H9 (cell line): ENCODE results near the gene ZNF837. TPM values are rescaled to one million over a fixed set of nuclear protein-coding genes. Genes with fewer than 3 reads are reported as not detected.
A peak's percentile ranks its signal among the peaks of the same experiment; 100 is the strongest.

ENCODE experiments used
- DNase-seq: peaks from one replicate; pipeline ENCODE4 v3.0.0-alpha.2; 2017
- H2AFZ ChIP-seq: one replicate; pipeline ENCODE4 v1.6.1; 2013; ENCODE audit warnings: mild to moderate bottlenecking, low read length, control low read depth, moderate library complexity
- H2AK5ac ChIP-seq: 2 replicates; pipeline ENCODE4 v1.6.1; 2013; ENCODE audit warnings: low read length, control low read depth, mixed read lengths; ENCODE audit not compliant: insufficient read length
- H2BK120ac ChIP-seq: one replicate; pipeline ENCODE4 v1.6.1; 2013; ENCODE audit warnings: low read depth, mild to moderate bottlenecking, low read length, control low read depth, inconsistent platforms; ENCODE audit not compliant: poor library complexity, severe bottlenecking
- H2BK12ac ChIP-seq: 2 replicates; pipeline ENCODE4 v1.6.1; 2013; ENCODE audit warnings: low read length, control low read depth, mixed read lengths, low read depth; ENCODE audit not compliant: insufficient read length
- H2BK15ac ChIP-seq: 2 replicates; pipeline ENCODE4 v1.6.1; 2013; ENCODE audit warnings: low read depth, low read length, control low read depth
- H2BK20ac ChIP-seq: one replicate; pipeline ENCODE4 v1.6.1; 2013; ENCODE audit warnings: low read depth, mild to moderate bottlenecking, low read length, control low read depth, inconsistent platforms; ENCODE audit not compliant: poor library complexity, severe bottlenecking
- H2BK5ac ChIP-seq: 2 replicates; pipeline ENCODE4 v1.6.1; 2013; ENCODE audit warnings: low read length, control low read depth, mixed read lengths; ENCODE audit not compliant: insufficient read length
- H3K14ac ChIP-seq: 2 replicates; pipeline ENCODE4 v1.6.1; 2013; ENCODE audit warnings: low read length, control low read depth; ENCODE audit not compliant: insufficient read depth
- H3K18ac ChIP-seq: 2 replicates; pipeline ENCODE4 v1.6.1; 2013; ENCODE audit warnings: low read depth, mild to moderate bottlenecking, mixed read lengths, low read length, control low read depth; ENCODE audit not compliant: insufficient read length
- H3K23ac ChIP-seq: 2 replicates; pipeline ENCODE4 v1.6.1; 2013; ENCODE audit warnings: low read length, control low read depth, mixed read lengths, low read depth; ENCODE audit not compliant: insufficient read length
- H3K23me2 ChIP-seq: 2 replicates; pipeline ENCODE4 v1.6.1; 2013; ENCODE audit warnings: low read depth, mild to moderate bottlenecking, mixed read lengths, low read length, control low read depth; ENCODE audit not compliant: insufficient read length, poor library complexity, severe bottlenecking
- H3K27ac ChIP-seq: 2 replicates; pipeline ENCODE4 v1.5.1; 2013; ENCODE audit warnings: low read length, control low read depth, mixed read lengths, low read depth; ENCODE audit not compliant: insufficient read length
- H3K27me3 ChIP-seq: 2 replicates; pipeline ENCODE4 v1.6.1; 2013; ENCODE audit warnings: low read length, control low read depth, inconsistent platforms; ENCODE audit not compliant: insufficient read depth
- H3K4ac ChIP-seq: 2 replicates; pipeline ENCODE4 v1.6.1; 2013; ENCODE audit warnings: low read depth, mild to moderate bottlenecking, control low read depth, inconsistent platforms, low read length, moderate library complexity
- H3K4me1 ChIP-seq: 2 replicates; pipeline ENCODE4 v1.6.1; 2013; ENCODE audit warnings: low read length, control low read depth, inconsistent platforms; ENCODE audit not compliant: insufficient read depth
- H3K4me2 ChIP-seq: 2 replicates; pipeline ENCODE4 v1.6.1; 2013; ENCODE audit warnings: low read length, control low read depth, mixed read lengths; ENCODE audit not compliant: insufficient read length, insufficient read depth
- H3K56ac ChIP-seq: 2 replicates; pipeline ENCODE4 v1.6.1; 2013; ENCODE audit warnings: low read depth, mild to moderate bottlenecking, mixed read lengths, low read length, control low read depth; ENCODE audit not compliant: insufficient read length
- H3K79me1 ChIP-seq: 2 replicates; pipeline ENCODE4 v1.6.1; 2013; ENCODE audit warnings: low read depth, mild to moderate bottlenecking, moderate library complexity, low read length, control low read depth, inconsistent platforms; ENCODE audit not compliant: insufficient read depth, poor library complexity, severe bottlenecking
- H3K79me2 ChIP-seq: 2 replicates; pipeline ENCODE4 v1.6.1; 2013; ENCODE audit warnings: low read length, control low read depth, inconsistent platforms; ENCODE audit not compliant: insufficient read depth
- H3K9ac ChIP-seq: 2 replicates; pipeline ENCODE4 v1.6.1; 2013; ENCODE audit warnings: low read length, control low read depth, mixed read lengths; ENCODE audit not compliant: insufficient read length; ENCODE audit errors: extremely low read depth
- H3K9me3 ChIP-seq: one replicate; pipeline ENCODE4 v1.6.1; 2013; ENCODE audit warnings: low read depth, low read length, inconsistent platforms; ENCODE audit not compliant: control insufficient read depth
- H3T11ph ChIP-seq: one replicate; pipeline ENCODE4 v1.6.1; 2013; ENCODE audit warnings: mild to moderate bottlenecking, low read length, control low read depth, inconsistent platforms
- H4K20me1 ChIP-seq: one replicate; pipeline ENCODE4 v1.6.1; 2013; ENCODE audit not compliant: control insufficient read depth, insufficient read length, insufficient read depth
- H4K5ac ChIP-seq: 2 replicates; pipeline ENCODE4 v1.6.1; 2013; ENCODE audit warnings: low read depth, mild to moderate bottlenecking, mixed read lengths, low read length, control low read depth; ENCODE audit not compliant: insufficient read length
- H4K8ac ChIP-seq: replicated peaks from 2 replicates; pipeline ENCODE4 v1.6.1; 2013; ENCODE audit warnings: low read length, control low read depth, mixed read lengths, low read depth; ENCODE audit not compliant: insufficient read length
- H4K91ac ChIP-seq: 2 replicates; pipeline ENCODE4 v1.6.1; 2013; ENCODE audit warnings: low read depth, mild to moderate bottlenecking, moderate library complexity, mixed read lengths, low read length, control low read depth; ENCODE audit not compliant: insufficient read length
- H3K27ac Mint-ChIP-seq, 3 experiments: 2 replicates in 2 of 3; 3 replicates in 1 of 3; pipeline ENCODE4 v1.8.0; 2020 to 2021; ENCODE audit warnings: mixed read lengths in 3 of 3, mild to moderate bottlenecking in 1 of 3, moderate library complexity in 1 of 3
- H3K27me3 Mint-ChIP-seq: 2 replicates; pipeline ENCODE4 v1.8.0; 2021; ENCODE audit warnings: low read depth, mild to moderate bottlenecking, moderate library complexity, mixed read lengths
- H3K36me3 Mint-ChIP-seq, 3 experiments: 2 replicates in 2 of 3; 3 replicates in 1 of 3; pipeline ENCODE4 v1.8.0; 2020 to 2021; ENCODE audit warnings: low read depth in 3 of 3, mixed read lengths in 3 of 3; ENCODE audit not compliant: insufficient read depth in 1 of 3
- H3K4me1 Mint-ChIP-seq, 2 experiments: 2 replicates each; pipeline ENCODE4 v1.8.0; 2020; ENCODE audit warnings: mixed read lengths in 2 of 2
- H3K4me3 Mint-ChIP-seq, 2 experiments: 2 replicates in 1 of 2; 3 replicates in 1 of 2; pipeline ENCODE4 v1.8.0; 2020 to 2021; ENCODE audit warnings: mild to moderate bottlenecking in 2 of 2, mixed read lengths in 2 of 2, moderate library complexity in 1 of 2
- H3K9me3 Mint-ChIP-seq, 2 experiments: 2 replicates in 1 of 2; 3 replicates in 1 of 2; pipeline ENCODE4 v1.8.0; 2020; ENCODE audit warnings: mild to moderate bottlenecking in 2 of 2, mixed read lengths in 2 of 2, moderate library complexity in 1 of 2
- WGBS: extraction: QIAGEN DNeasy Blood & Tissue Kit; methylation state at CpG from one replicate; pipeline ENCODE4 v1.1.7; 2013; ENCODE audit warnings: missing lambda C conversion rate, low lambda C conversion rate, mixed read lengths; ENCODE audit not compliant: insufficient read length; ENCODE audit errors: extremely low coverage; 5-methylcytosine and 5-hydroxymethylcytosine counted together
- total RNA-seq: library from RNA; stranded (reverse); gene quantifications from 2 replicates; pipeline ENCODE4 v1.2.1, GENCODE V29; 2021
- TF ChIP-seq, protein P1 (sequence below): fragments of 200-600 bp; sonication (generic); conservative IDR thresholded peaks from 3 replicates; pipeline ENCODE4 v1.8.0; 2021; ENCODE audit warnings: antibody characterized with exemption, mild to moderate bottlenecking

Gene ZNF837
- total RNA-seq, 1 experiment from 2014 or later, result 3.4 TPM

DNA sequence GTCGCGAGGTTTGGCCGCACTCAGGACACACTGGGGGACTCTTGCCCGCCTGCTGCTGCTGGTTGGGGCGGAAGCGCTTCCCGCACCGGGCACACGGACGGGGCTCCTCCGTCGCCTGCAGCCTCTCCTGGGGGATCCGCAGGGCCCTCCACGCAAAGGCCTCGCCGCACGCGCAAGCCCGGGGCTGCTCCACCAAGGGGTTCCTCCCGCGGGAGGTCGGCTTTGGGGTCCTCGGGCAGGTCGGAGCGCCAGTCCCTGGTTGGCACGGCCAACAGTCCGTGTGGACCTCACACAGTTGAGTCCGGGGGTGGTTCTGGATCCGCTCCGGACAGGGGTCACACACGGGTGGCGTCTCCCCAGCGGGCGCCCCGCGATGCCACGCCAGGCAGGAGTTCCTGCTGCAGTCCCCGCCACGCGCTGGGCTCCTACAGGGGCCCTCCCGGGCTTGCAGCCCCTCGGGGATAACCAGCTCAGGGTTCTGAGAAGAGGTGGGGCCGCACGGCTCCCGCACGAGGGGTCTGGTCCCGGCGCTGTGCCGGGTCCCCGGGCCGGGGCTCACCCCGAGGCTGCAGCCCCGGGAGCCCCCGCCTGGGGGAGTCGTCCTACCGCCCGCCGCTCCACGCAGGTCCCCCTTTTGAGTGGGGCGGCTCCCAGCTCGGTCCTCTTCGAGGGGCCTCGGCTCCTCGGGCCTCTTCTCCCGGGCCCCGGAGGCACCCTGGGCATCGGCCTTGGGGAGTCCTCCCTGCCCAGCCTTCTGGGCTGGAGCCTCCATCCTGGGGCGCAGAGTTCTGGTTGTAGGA lies 12.1 kb downstream of the ZNF837 start:
- no peak overlapping the region for H3K14ac ChIP-seq
- no peak overlapping the region for H3K27ac ChIP-seq
- H2BK5ac ChIP-seq, result no peak overlapping the region
- no CpG with 5 or more reads among the region's 68 CpGs for WGBS
- H2AFZ ChIP-seq, result no peak overlapping the region
- no peak overlapping the region for H3K4ac ChIP-seq
- H3K79me1 ChIP-seq, result no peaks in the 10 kb centered on the region
- no peaks in the 10 kb centered on the region for H3K27me3 ChIP-seq
- Mint-ChIP-seq H3K4me1 (no peaks in the 10 kb centered on the region), H3K27ac (no peak overlapping the region), H3K9me3 (no peaks in the 10 kb centered on the region), H3K4me3 (no peak overlapping the region), H3K27me3 (no peaks in the 10 kb centered on the region), H3K36me3 (peaks cover 0 to 5% (median 0%) of the 10 kb centered on the region in 3 experiments; a peak in 2 of 7 replicates)
- H3K18ac ChIP-seq, result no peak overlapping the region
- peak; percentile 31 for DNase-seq
- H3K4me2 ChIP-seq, result no peak overlapping the region
- no peak overlapping the region for H2BK120ac ChIP-seq
- no peak overlapping the region for H3K23ac ChIP-seq
- H3K23me2 ChIP-seq, result no peaks in the 10 kb centered on the region
- H2BK15ac ChIP-seq, result no peak overlapping the region
- H2BK20ac ChIP-seq, result no peak overlapping the region
- H3K79me2 ChIP-seq, result no peaks in the 10 kb centered on the region
- no peaks in the 10 kb centered on the region for H3K9me3 ChIP-seq
- no peak overlapping the region for H4K5ac ChIP-seq
- H2AK5ac ChIP-seq, result no peak overlapping the region
- no peak overlapping the region for H3K9ac ChIP-seq
- no peak overlapping the region for H2BK12ac ChIP-seq
- no peak overlapping the region for H3K56ac ChIP-seq
- no peak overlapping the region for H4K8ac ChIP-seq
- no peak overlapping the region for H4K91ac ChIP-seq
- TF ChIP-seq, protein P1, sequence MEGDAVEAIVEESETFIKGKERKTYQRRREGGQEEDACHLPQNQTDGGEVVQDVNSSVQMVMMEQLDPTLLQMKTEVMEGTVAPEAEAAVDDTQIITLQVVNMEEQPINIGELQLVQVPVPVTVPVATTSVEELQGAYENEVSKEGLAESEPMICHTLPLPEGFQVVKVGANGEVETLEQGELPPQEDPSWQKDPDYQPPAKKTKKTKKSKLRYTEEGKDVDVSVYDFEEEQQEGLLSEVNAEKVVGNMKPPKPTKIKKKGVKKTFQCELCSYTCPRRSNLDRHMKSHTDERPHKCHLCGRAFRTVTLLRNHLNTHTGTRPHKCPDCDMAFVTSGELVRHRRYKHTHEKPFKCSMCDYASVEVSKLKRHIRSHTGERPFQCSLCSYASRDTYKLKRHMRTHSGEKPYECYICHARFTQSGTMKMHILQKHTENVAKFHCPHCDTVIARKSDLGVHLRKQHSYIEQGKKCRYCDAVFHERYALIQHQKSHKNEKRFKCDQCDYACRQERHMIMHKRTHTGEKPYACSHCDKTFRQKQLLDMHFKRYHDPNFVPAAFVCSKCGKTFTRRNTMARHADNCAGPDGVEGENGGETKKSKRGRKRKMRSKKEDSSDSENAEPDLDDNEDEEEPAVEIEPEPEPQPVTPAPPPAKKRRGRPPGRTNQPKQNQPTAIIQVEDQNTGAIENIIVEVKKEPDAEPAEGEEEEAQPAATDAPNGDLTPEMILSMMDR, result no peak
- no peak overlapping the region for H3T11ph ChIP-seq
- no peaks in the 10 kb centered on the region for H4K20me1 ChIP-seq
- H3K4me1 ChIP-seq, result no peaks in the 10 kb centered on the region
